Suprapubic skin (tissue), 4 donors: ENCODE data around the gene CD4. TPM values are rescaled to one million over a fixed set of nuclear protein-coding genes. Genes with fewer than 3 reads are reported as not detected.
A peak's percentile ranks its signal among the peaks of the same experiment; 100 is the strongest.

Experiments
- DNase-seq, 2 donors: peaks; one replicate each; pipeline ENCODE4 v3.0.0-alpha.2; 2019; ENCODE audit warnings: low spot score in 2 of 2
- H3K27ac ChIP-seq: fragments of 200-600 bp; sonication (generic); one replicate; pipeline ENCODE4 v1.5.1; 2019
- H3K27me3 ChIP-seq: fragments of 200-600 bp; sonication (generic); one replicate; pipeline ENCODE4 v1.5.1; 2019
- H3K36me3 ChIP-seq: fragments of 200-600 bp; sonication (generic); one replicate; pipeline ENCODE4 v1.5.1; 2019
- H3K4me1 ChIP-seq: fragments of 200-600 bp; sonication (generic); one replicate; pipeline ENCODE4 v1.5.1; 2019
- H3K4me3 ChIP-seq: fragments of 200-600 bp; sonication (generic); one replicate; pipeline ENCODE4 v1.5.1; 2019; ENCODE audit warnings: mild to moderate bottlenecking
- H3K9me3 ChIP-seq: fragments of 200-600 bp; sonication (generic); one replicate; pipeline ENCODE4 v1.5.1; 2019
- CTCF ChIP-seq, 2 donors: fragments of 200-600 bp in 1 of 2; fragments of 450-650 bp in 1 of 2; sonication (generic) in 1 of 2; IDR thresholded peaks; one replicate each; pipeline ENCODE4 v1.5.1; 2016 to 2019; ENCODE audit warnings: antibody characterized with exemption in 2 of 2, mild to moderate bottlenecking in 1 of 2, moderate library complexity in 1 of 2
- EP300 ChIP-seq: sonication (generic); formaldehyde crosslinking; IDR thresholded peaks from one replicate; pipeline ENCODE4 v1.6.1; 2017; ENCODE audit warnings: antibody characterized with exemption
- POLR2A ChIP-seq, 2 donors: fragments of 450-650 bp; IDR thresholded peaks; one replicate each; pipeline ENCODE4 v1.6.1; 2017; ENCODE audit warnings: antibody characterized with exemption in 2 of 2, mild to moderate bottlenecking in 2 of 2, moderate library complexity in 2 of 2
- POLR2AphosphoS5 ChIP-seq, 3 donors: sonication (generic); formaldehyde crosslinking; IDR thresholded peaks; one replicate each; pipeline ENCODE4 v1.6.1; 2017; ENCODE audit warnings: antibody characterized with exemption in 3 of 3
- WGBS: methylation state at CpG from one replicate; pipeline ENCODE4 v1.1.5; 2018; 5-methylcytosine and 5-hydroxymethylcytosine counted together
- total RNA-seq, 4 donors: library from RNA; depleted of rRNA; stranded (reverse); fragments of >200 nt; gene quantifications; one replicate each; pipeline ENCODE4 v1.1.0, GENCODE V29; 2016

Gene CD4
- total RNA-seq, 4 donors from 2014 or later, result 2.5 to 5.4 (median 3.9) TPM

GRCh38 chr12:6767353-6768319 is 21.7 kb upstream of the CD4 start:
- 17% methylated on average over 25 of the region's 44 CpGs for whole genome bisulfite sequencing
- DNase-seq, result no peak
- Histone ChIP-seq H3K9me3 (no peaks in the 10 kb centered on the region), H3K27ac (peak overlapping the region; percentile 95), H3K27me3 (no peaks in the 10 kb centered on the region), H3K4me3 (peak overlapping the region; percentile 79), H3K36me3 (peaks cover 19% of the 10 kb centered on the region), H3K4me1 (peaks cover 75% of the 10 kb centered on the region)
- TF ChIP-seq POLR2AphosphoS5 (IDR thresholded peaks at IDR 0.05) (no peak), EP300 (no peak), POLR2A (IDR thresholded peaks at IDR 0.05) (no peak), CTCF (IDR thresholded peaks at IDR 0.05) (no peak)

- no peak for DNase-seq
- H3K9me3 ChIP-seq, result no peaks in the 10 kb centered on the region
- H3K27me3 ChIP-seq, result no peaks in the 10 kb centered on the region
- peak overlapping the region; percentile 79 for H3K4me3 ChIP-seq
- H3K27ac ChIP-seq, result no peak overlapping the region
- 22% methylated on average over 3 of the region's 6 CpGs for WGBS
- H3K36me3 ChIP-seq, result peaks cover 19% of the 10 kb centered on the region
- TF ChIP-seq POLR2AphosphoS5 (IDR thresholded peaks at IDR 0.05) (no peak), CTCF (IDR thresholded peaks at IDR 0.05) (no peak), POLR2A (IDR thresholded peaks at IDR 0.05) (no peak), EP300 (no peak)
- H3K4me1 ChIP-seq, result peaks cover 77% of the 10 kb centered on the region
These were observed 20.9 kb upstream of the CD4 start for GRCh38 chr12:6768437-6768914.

- peak overlapping the region; percentile 79 for H3K4me3 ChIP-seq
- TF ChIP-seq POLR2AphosphoS5 (IDR thresholded peaks at IDR 0.05) (no peak), POLR2A (IDR thresholded peaks at IDR 0.05) (no peak), EP300 (no peak), CTCF (IDR thresholded peaks at IDR 0.05) (no peak)
- H3K36me3 ChIP-seq, result peaks cover 19% of the 10 kb centered on the region
- H3K27ac ChIP-seq, result no peak overlapping the region
- H3K9me3 ChIP-seq, result no peaks in the 10 kb centered on the region
- no peaks in the 10 kb centered on the region for H3K27me3 ChIP-seq
- H3K4me1 ChIP-seq, result peaks cover 77% of the 10 kb centered on the region
- 49% methylated on average over 6 of the region's 6 CpGs for WGBS
- DNase-seq, result no peak
These were observed 20.3 kb upstream of the CD4 start for GRCh38 chr12:6768990-6769389.

GRCh38 chr12:6769666-6770065 is 19.7 kb upstream of the CD4 start:
- H3K27me3 ChIP-seq, result no peaks in the 10 kb centered on the region
- TF ChIP-seq CTCF (IDR thresholded peaks at IDR 0.05), result no peak
- no peak overlapping the region for H3K27ac ChIP-seq
- H3K36me3 ChIP-seq, result peaks cover 19% of the 10 kb centered on the region
- H3K4me1 ChIP-seq, result peaks cover 71% of the 10 kb centered on the region
- no peaks in the 10 kb centered on the region for H3K9me3 ChIP-seq
- no peak overlapping the region for H3K4me3 ChIP-seq
- DNase-seq, result no peak
- WGBS, result 47% methylated on average over 4 of the region's 4 CpGs

- no peaks in the 10 kb centered on the region for H3K27me3 ChIP-seq
- no peak for DNase-seq
- peaks cover 67% of the 10 kb centered on the region for H3K4me1 ChIP-seq
- TF ChIP-seq POLR2A (IDR thresholded peaks at IDR 0.05) (no peak), POLR2AphosphoS5 (IDR thresholded peaks at IDR 0.05) (no peak), EP300 (no peak), CTCF (IDR thresholded peaks at IDR 0.05) (no peak)
- H3K9me3 ChIP-seq, result no peaks in the 10 kb centered on the region
- peaks cover 19% of the 10 kb centered on the region for H3K36me3 ChIP-seq
- H3K4me3 ChIP-seq, result no peak overlapping the region
- no peak overlapping the region for H3K27ac ChIP-seq
- WGBS, result 78% methylated on average over 8 of the region's 12 CpGs
These were observed 19.2 kb upstream of the CD4 start for GRCh38 chr12:6770094-6770493.
